Measurements from ENCODE around the gene CCL5. TPM values are rescaled to one million over a fixed set of nuclear protein-coding genes. Genes with fewer than 3 reads are reported as not detected.

The CCL5 gene
- total RNA-seq, 1 experiment from 2014 or later = not detected

- DNase-seq (ENCODE audit: unreplicated experiment) = no peak
- ChIA-PET CTCF (interaction anchor here (0.7 to 0.9 kb wide), 2 partner anchors 8 to 27 kb away, joined by 4 read pairs; no protein-coding TSS in a partner anchor), POLR2A (interaction anchor here (0.6 to 2.0 kb wide), 6 partner anchors 10 to 161 kb away, joined by 3 to 10 read pairs (median 4); no protein-coding TSS in a partner anchor)
- intact Hi-C loops (cut with micrococcal nuclease) = no loop called here
- no peak overlapping the region for H3K4me3 Mint-ChIP-seq (ENCODE audit: unreplicated experiment)
- no peaks in the 10 kb centered on the region for H3K4me1 Mint-ChIP-seq (ENCODE audit: insufficient read depth, unreplicated experiment)
- no TSS peak for BruUV-seq (replicated peaks)
- H3K9me3 Mint-ChIP-seq (ENCODE audit: unreplicated experiment) = no peaks in the 10 kb centered on the region
- H3K27me3 Mint-ChIP-seq (ENCODE audit: insufficient read depth, unreplicated experiment) = no peaks in the 10 kb centered on the region
- TF ChIP-seq CTCF (IDR thresholded peaks at IDR 0.05; ENCODE audit: unreplicated experiment) = no peak
- no peak overlapping the region for H3K27ac Mint-ChIP-seq (ENCODE audit: low read depth, unreplicated experiment)
- peaks cover 93% of the 10 kb centered on the region for H3K36me3 Mint-ChIP-seq (ENCODE audit: insufficient read depth, unreplicated experiment)
Measured at GRCh38 chr17:35842239-35842638, 37.9 kb downstream of the CCL5 start.

- ChIA-PET CTCF (interaction anchor here (0.6 to 0.9 kb wide), 3 partner anchors 9 to 67 kb away, joined by 3 to 4 read pairs (median 4); no protein-coding TSS in a partner anchor), POLR2A (interaction anchor here (1.1 to 2.0 kb wide), 4 partner anchors 14 to 24 kb away, joined by 3 to 10 read pairs (median 6); no protein-coding TSS in a partner anchor)
- no TSS peak for BruUV-seq (replicated peaks)
- intact Hi-C loops (cut with micrococcal nuclease) = no loop called here
- Mint-ChIP-seq H3K9me3 (ENCODE audit: unreplicated experiment) (no peaks in the 10 kb centered on the region), H3K36me3 (ENCODE audit: insufficient read depth, unreplicated experiment) (peaks cover 97% of the 10 kb centered on the region), H3K4me1 (ENCODE audit: insufficient read depth, unreplicated experiment) (no peaks in the 10 kb centered on the region), H3K27ac (ENCODE audit: low read depth, unreplicated experiment) (no peak overlapping the region), H3K4me3 (ENCODE audit: unreplicated experiment) (no peak overlapping the region), H3K27me3 (ENCODE audit: insufficient read depth, unreplicated experiment) (no peaks in the 10 kb centered on the region)
- TF ChIP-seq CTCF (IDR thresholded peaks at IDR 0.05; ENCODE audit: unreplicated experiment) = no peak
- DNase-seq (ENCODE audit: unreplicated experiment) = peak; percentile 21
Measured at GRCh38 chr17:35841505-35841904, 38.7 kb downstream of the CCL5 start.

- H3K36me3 Mint-ChIP-seq (ENCODE audit: insufficient read depth, unreplicated experiment) = peaks cover 97% of the 10 kb centered on the region
- no peak for DNase-seq (ENCODE audit: unreplicated experiment)
- BruUV-seq (replicated peaks) = no TSS peak
- intact Hi-C loops (cut with micrococcal nuclease) = no loop called here
- ChIA-PET POLR2A (interaction anchor here (1.1 to 2.0 kb wide), 4 partner anchors 13 to 24 kb away, joined by 3 to 10 read pairs (median 6); no protein-coding TSS in a partner anchor), CTCF (interaction anchor here (0.6 to 0.7 kb wide), 2 partner anchors 25 to 67 kb away, joined by 3 to 4 read pairs; no protein-coding TSS in a partner anchor)
- H3K4me1 Mint-ChIP-seq (ENCODE audit: insufficient read depth, unreplicated experiment) = no peaks in the 10 kb centered on the region
- H3K27me3 Mint-ChIP-seq (ENCODE audit: insufficient read depth, unreplicated experiment) = no peaks in the 10 kb centered on the region
- no peak overlapping the region for H3K4me3 Mint-ChIP-seq (ENCODE audit: unreplicated experiment)
- H3K9me3 Mint-ChIP-seq (ENCODE audit: unreplicated experiment) = no peaks in the 10 kb centered on the region
- no peak for TF ChIP-seq CTCF (IDR thresholded peaks at IDR 0.05; ENCODE audit: unreplicated experiment)
- no peak overlapping the region for H3K27ac Mint-ChIP-seq (ENCODE audit: low read depth, unreplicated experiment)
Measured at GRCh38 chr17:35841101-35841500, 39.1 kb downstream of the CCL5 start.

- TF ChIP-seq CTCF (IDR thresholded peaks at IDR 0.05; ENCODE audit: unreplicated experiment) = no peak
- peaks cover 6% of the 10 kb centered on the region for H3K4me1 Mint-ChIP-seq (ENCODE audit: insufficient read depth, unreplicated experiment)
- H3K36me3 Mint-ChIP-seq (ENCODE audit: insufficient read depth, unreplicated experiment) = peaks cover 100% of the 10 kb centered on the region
- no TSS peak for BruUV-seq (replicated peaks)
- CTCF ChIA-PET = no interaction called here
- H3K27me3 Mint-ChIP-seq (ENCODE audit: insufficient read depth, unreplicated experiment) = no peaks in the 10 kb centered on the region
- H3K4me3 Mint-ChIP-seq (ENCODE audit: unreplicated experiment) = no peak overlapping the region
- no peaks in the 10 kb centered on the region for H3K9me3 Mint-ChIP-seq (ENCODE audit: unreplicated experiment)
- intact Hi-C loops (cut with micrococcal nuclease) = no loop called here
- no peak for DNase-seq (ENCODE audit: unreplicated experiment)
- no peak overlapping the region for H3K27ac Mint-ChIP-seq (ENCODE audit: low read depth, unreplicated experiment)
- POLR2A ChIA-PET = no interaction called here
Measured at GRCh38 chr17:35825206-35825605, 55.0 kb downstream of the CCL5 start.

Other genes with a start within 250 kb of the CCL5 start
- gene RASL10B, start 148.7 kb downstream of the CCL5 start, total RNA-seq (2022) = 0.09 and 0.10 TPM in 2 replicates
- 0.23 and 0.39 TPM in 2 replicates for gene GAS2L2, start 127.1 kb downstream of the CCL5 start, total RNA-seq (2022)
- not detected in 2 replicates for gene C17orf50, start 119.5 kb downstream of the CCL5 start, total RNA-seq (2022)
- gene MMP28, start 84.7 kb downstream of the CCL5 start, total RNA-seq (2022) = 22.3 and 27.4 TPM in 2 replicates
- 284 and 337 TPM in 2 replicates for gene TAF15, start 70.9 kb downstream of the CCL5 start, total RNA-seq (2022)
- not detected in 2 replicates for gene HEATR9, start 11.5 kb downstream of the CCL5 start, total RNA-seq (2022)
- gene RDM1, start 50.4 kb upstream of the CCL5 start, total RNA-seq (2022) = 0.44 and 2.6 TPM in 2 replicates
- not detected in 2 replicates for gene LYZL6, start 63.4 kb upstream of the CCL5 start, total RNA-seq (2022)
- gene CCL16, start 101.1 kb upstream of the CCL5 start, total RNA-seq (2022) = not detected in 2 replicates
- gene CCL14, start 106.4 kb upstream of the CCL5 start, total RNA-seq (2022) = not detected in 2 replicates
- gene CCL15, start 121.2 kb upstream of the CCL5 start, total RNA-seq (2022) = not detected in 2 replicates
- not detected in 2 replicates for gene CCL23, start 137.6 kb upstream of the CCL5 start, total RNA-seq (2022)
- gene CCL18, start 183.9 kb upstream of the CCL5 start, total RNA-seq (2022) = not detected in 2 replicates
- gene CCL3, start 209.8 kb upstream of the CCL5 start, total RNA-seq (2022) = not detected in 2 replicates
- gene CCL4, start 223.5 kb upstream of the CCL5 start, total RNA-seq (2022) = not detected in 2 replicates

All from MCF 10A (cell line).